NB4 (cell line): ENCODE data around the gene LRIG1.

ENCODE experiments used
- MYC ChIP-seq: IDR thresholded peaks from 2 replicates; pipeline ENCODE4 v1.6.1; 2011; ENCODE audit warnings: low read depth, low read length
- POLR2A ChIP-seq: IDR thresholded peaks from 2 replicates; pipeline ENCODE4 v1.6.1; 2011; ENCODE audit warnings: mild to moderate bottlenecking; ENCODE audit not compliant: insufficient read length; ENCODE audit errors: extremely low read depth
- TF ChIP-seq, protein P1 (sequence below): IDR thresholded peaks from one replicate; pipeline ENCODE4 v1.5.1; 2012; ENCODE audit warnings: low read depth, low read length
- TF ChIP-seq, protein P2 (sequence below): IDR thresholded peaks from 2 replicates; pipeline ENCODE4 v1.6.1; 2011; ENCODE audit warnings: low read depth, low read length

DNA sequence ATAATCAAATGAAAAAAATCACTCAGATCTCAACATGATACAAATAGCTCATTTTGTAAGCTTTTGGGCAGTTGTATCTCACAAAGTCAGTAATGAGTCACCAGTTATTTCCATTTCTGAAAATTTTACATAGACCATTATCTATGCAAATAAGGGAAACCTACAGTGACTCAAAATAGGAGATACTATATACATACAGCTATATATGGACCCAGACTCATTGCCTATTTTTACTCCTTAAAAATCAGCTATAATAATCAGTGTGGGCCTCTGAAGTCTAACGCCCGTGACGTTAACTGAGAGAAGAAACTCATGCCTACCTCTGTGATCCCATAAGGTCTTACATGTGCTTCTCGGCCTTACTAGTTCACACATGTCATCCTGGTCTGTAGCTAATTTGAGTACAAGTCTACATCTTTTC, 31.6 kb downstream of the LRIG1 start:
- TF ChIP-seq, protein P1, sequence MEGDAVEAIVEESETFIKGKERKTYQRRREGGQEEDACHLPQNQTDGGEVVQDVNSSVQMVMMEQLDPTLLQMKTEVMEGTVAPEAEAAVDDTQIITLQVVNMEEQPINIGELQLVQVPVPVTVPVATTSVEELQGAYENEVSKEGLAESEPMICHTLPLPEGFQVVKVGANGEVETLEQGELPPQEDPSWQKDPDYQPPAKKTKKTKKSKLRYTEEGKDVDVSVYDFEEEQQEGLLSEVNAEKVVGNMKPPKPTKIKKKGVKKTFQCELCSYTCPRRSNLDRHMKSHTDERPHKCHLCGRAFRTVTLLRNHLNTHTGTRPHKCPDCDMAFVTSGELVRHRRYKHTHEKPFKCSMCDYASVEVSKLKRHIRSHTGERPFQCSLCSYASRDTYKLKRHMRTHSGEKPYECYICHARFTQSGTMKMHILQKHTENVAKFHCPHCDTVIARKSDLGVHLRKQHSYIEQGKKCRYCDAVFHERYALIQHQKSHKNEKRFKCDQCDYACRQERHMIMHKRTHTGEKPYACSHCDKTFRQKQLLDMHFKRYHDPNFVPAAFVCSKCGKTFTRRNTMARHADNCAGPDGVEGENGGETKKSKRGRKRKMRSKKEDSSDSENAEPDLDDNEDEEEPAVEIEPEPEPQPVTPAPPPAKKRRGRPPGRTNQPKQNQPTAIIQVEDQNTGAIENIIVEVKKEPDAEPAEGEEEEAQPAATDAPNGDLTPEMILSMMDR, result no peak
- TF ChIP-seq POLR2A (no peak), MYC (no peak)
- TF ChIP-seq, protein P2, sequence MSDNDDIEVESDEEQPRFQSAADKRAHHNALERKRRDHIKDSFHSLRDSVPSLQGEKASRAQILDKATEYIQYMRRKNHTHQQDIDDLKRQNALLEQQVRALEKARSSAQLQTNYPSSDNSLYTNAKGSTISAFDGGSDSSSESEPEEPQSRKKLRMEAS, result no peak
